Erythroblast (primary cell): ENCODE measurements around the gene AQP10.

Source experiments
- GATA1 ChIP-seq: IDR thresholded peaks from 2 replicates; pipeline ENCODE4 v1.6.1; 2011; ENCODE audit warnings: low read depth, mild to moderate bottlenecking, control low read depth, low read length, moderate library complexity
- POLR2A ChIP-seq: IDR thresholded peaks from 2 replicates; pipeline ENCODE4 v1.6.1; 2011; ENCODE audit warnings: mild to moderate bottlenecking, low read length

- TF ChIP-seq POLR2A (no peak), GATA1 (no peak)
Observed at GRCh38 chr1:154304664-154305337, 16.1 kb upstream of the AQP10 start.
